ENCODE measurements around the gene PHTF1.

PHTF1 gene

GRCh38 chr1:113662101-113662500 lies 97.2 kb downstream of the PHTF1 start:
- peak; percentile 40 for DNase-seq

- peak; percentile 42 for DNase-seq
Observed at GRCh38 chr1:113660088-113660487, 99.2 kb downstream of the PHTF1 start.

DNA sequence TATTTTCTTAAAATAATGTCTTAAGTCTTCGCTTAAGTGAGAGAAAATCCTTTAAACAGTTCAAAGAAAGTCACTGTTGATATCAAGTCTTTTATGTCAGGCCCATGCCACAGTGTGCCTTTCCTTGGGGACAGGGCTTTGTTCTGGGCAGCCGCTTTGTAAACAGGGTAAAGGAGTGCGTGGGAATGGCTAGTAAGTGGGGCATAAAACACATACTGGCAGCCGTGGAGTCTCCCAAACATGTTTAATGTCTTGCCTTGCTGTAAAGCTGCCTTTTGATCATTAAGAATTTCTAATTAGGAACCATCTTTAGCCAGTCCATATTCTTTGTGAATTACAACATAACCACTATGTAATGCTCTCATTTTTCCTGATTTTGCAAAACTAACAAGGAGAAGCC lies 99.7 kb downstream of the PHTF1 start:
- no peak for DNase-seq

- DNase-seq: no peak
Observed at GRCh38 chr1:113659035-113659434, 100.3 kb downstream of the PHTF1 start.

DNA sequence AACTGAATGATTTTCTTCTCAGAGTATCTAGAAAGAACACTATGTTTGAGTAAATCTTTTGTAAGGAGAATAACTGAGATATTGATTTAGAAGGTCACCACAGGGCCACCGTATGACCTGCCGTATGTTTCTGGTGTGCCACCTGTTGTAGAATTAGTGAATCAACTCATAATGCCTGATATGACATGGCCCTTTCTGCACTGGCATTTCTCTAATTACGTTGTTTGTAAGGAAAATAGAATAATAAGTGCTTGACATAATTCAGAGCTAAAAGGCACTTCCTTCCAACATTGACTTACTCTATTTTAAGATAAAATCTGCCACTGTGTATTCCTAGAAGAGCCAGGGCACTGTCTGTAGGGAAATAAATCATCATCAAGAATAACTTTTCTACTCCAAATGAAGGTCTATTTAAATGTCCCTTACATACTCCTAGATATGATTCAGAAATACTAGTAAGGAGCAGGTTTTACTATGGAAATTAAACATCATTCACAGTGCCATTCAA lies 101.7 kb downstream of the PHTF1 start:
- no peak for DNase-seq

- no peak for DNase-seq
Observed at GRCh38 chr1:113657126-113657525, 102.2 kb downstream of the PHTF1 start.

DNA sequence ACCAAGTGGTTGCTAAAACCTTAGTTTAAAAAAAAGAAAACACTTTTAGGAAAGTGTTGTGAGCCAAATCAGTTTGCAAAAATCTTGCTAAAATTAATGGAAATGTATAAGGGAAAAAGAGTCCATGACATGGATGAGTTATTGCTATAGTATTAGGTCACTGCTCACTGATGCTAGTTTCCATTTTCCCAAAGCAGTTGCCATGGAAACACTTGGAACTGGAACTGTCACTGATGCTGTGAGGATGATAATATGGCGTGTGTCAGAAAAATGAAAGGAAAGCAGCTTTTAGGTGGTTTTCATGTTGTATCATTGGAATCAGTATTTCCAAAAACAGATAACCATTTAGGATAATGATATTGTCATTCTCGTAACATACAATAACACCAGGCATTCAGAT lies 104.4 kb downstream of the PHTF1 start:
- DNase-seq: no peak

DNA sequence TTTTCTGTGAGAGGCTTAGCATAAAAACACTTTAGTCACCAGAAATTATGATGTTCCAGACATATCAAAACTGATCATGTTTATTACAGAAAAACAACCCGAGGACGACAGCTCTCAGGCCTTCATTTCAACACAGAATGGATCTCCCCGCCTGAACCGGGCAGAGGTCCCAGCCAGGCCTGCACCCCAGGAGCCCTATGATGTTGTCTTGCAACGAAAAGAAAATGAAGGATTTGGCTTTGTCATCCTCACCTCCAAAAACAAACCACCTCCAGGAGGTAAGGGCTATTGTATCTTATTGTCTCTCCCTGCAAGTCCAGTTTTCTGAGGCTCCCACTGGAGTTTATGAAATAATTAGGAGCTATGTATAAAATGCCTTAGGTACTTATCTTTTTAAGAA lies 105.5 kb downstream of the PHTF1 start:
- DNase-seq: no peak

DNA sequence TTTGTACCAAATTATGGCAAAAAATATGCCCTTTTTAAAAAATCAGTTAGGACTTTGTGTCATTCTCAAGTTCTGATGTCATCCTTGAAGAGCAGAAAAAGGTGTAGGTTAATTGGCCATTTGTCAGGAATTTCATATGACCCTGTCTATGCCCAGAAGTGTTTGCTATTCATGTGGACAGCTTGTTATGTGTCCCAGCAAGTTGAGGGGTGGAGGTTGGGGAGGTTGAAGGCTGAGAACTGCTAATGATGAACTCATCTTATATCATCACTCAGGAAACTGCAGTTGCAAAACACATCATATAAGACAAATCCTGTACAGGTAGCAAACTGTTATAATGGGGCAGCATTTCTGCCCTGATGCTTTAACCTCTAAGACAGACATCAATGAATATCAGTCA lies 106.5 kb downstream of the PHTF1 start:
- DNase-seq: no peak

DNA sequence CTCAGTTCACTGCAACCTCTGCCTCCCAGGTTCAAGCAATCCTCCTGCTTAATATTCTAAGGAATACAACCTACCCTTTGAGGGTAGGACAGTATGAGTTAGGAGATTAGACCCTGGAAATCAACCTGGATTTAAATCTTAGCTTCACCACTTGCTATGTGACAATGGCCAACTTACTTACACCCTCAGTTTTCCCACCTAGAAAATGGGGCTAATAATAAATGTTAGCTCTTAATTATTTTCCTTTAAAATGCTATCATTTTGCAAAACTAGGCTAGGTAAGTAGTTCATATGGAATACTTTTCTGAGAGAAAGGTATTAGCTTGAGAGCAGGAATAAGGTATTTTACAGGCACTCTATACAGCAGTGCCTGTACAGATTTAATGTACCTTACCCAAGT lies 110.8 kb downstream of the PHTF1 start:
- DNase-seq: no peak

DNA sequence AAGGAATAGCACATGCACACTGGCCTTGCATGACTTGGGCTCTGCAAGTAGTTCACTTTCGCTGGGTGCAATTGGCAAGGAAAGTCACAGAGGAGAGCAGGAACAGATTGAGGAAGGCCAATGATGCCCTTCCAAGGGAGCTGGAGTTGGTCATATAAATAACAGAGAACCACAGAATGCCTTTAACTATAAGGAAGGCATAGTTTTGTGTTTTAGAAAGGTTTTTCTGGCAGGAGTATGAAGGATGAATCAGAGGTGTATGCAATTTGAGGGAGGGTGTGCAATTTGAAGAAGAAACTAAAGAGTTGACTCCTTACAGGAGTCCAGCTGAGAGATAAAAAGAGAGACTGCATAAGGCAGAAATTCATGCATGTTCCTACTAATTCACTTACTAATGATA lies 112.1 kb downstream of the PHTF1 start:
- no peak for DNase-seq
